GM11168 (cell line): ENCODE results near the gene CUL5.
"Not testable (repeated sequence)": the region's sequence is repeated elsewhere in the genome, so short reads cannot be mapped to it uniquely, and the experiment has no call there.

Experiments
- in situ Hi-C: fragments of 300-500 bp; cut with MboI; formaldehyde crosslinking; loops from one replicate; pipeline ENCODE4 v1.12.0; 2022; ENCODE audit warnings: low sequenced_read_pairs; ENCODE audit not compliant: unreplicated experiment

The CUL5 gene

GRCh38 chr11:108019870-108020540 is 11.3 kb downstream of the CUL5 start:
- in situ Hi-C loops = no loop called here

GRCh38 chr11:108025387-108026080 is 16.8 kb downstream of the CUL5 start:
- in situ Hi-C loops = no loop called here

GRCh38 chr11:108027057-108027456 is 18.4 kb downstream of the CUL5 start:
- in situ Hi-C loops = no loop called here

GRCh38 chr11:108028822-108029441 is 20.2 kb downstream of the CUL5 start:
- in situ Hi-C loops = not testable (repeated sequence)

GRCh38 chr11:108031604-108032003 is 22.9 kb downstream of the CUL5 start:
- in situ Hi-C loops = not testable (repeated sequence)

GRCh38 chr11:108032800-108033199 is 24.1 kb downstream of the CUL5 start:
- in situ Hi-C loops = no loop called here

GRCh38 chr11:108034034-108034433 is 25.3 kb downstream of the CUL5 start:
- in situ Hi-C loops = no loop called here

GRCh38 chr11:108034952-108035351 is 26.3 kb downstream of the CUL5 start:
- in situ Hi-C loops = no loop called here

- in situ Hi-C loops = no loop called here
Measured at GRCh38 chr11:108035690-108036089, 27.0 kb downstream of the CUL5 start.

GRCh38 chr11:108037211-108037610 is 28.5 kb downstream of the CUL5 start:
- in situ Hi-C loops = no loop called here

GRCh38 chr11:108037636-108038035 is 28.9 kb downstream of the CUL5 start:
- in situ Hi-C loops = no loop called here

GRCh38 chr11:108048269-108048668 is 39.6 kb downstream of the CUL5 start:
- in situ Hi-C loops = no loop called here

GRCh38 chr11:108062336-108062735 is 53.6 kb downstream of the CUL5 start:
- in situ Hi-C loops = no loop called here

- in situ Hi-C loops = no loop called here
Measured at GRCh38 chr11:108063410-108063809, 54.7 kb downstream of the CUL5 start.

GRCh38 chr11:108069947-108070346 is 61.2 kb downstream of the CUL5 start:
- in situ Hi-C loops = no loop called here

GRCh38 chr11:108084811-108085210 is 76.1 kb downstream of the CUL5 start:
- in situ Hi-C loops = no loop called here

GRCh38 chr11:108085672-108086071 is 77.0 kb downstream of the CUL5 start:
- in situ Hi-C loops = no loop called here

GRCh38 chr11:108092134-108092533 is 83.4 kb downstream of the CUL5 start:
- in situ Hi-C loops = no loop called here

GRCh38 chr11:108093128-108093904 is 84.6 kb downstream of the CUL5 start:
- in situ Hi-C loops = no loop called here

GRCh38 chr11:108097179-108097578 is 88.5 kb downstream of the CUL5 start:
- in situ Hi-C loops = no loop called here
